Heart left ventricle (tissue), 13 donors: Measurements from ENCODE around the gene LYRM4.

Source experiments
- POLR2A ChIP-seq, 2 donors: fragments of 450-650 bp; IDR thresholded peaks; one replicate each; pipeline ENCODE4 v1.6.1; 2017; ENCODE audit warnings: antibody characterized with exemption in 2 of 2, mild to moderate bottlenecking in 2 of 2, moderate library complexity in 2 of 2
- TF ChIP-seq, protein P1 (sequence below), 12 donors: fragments of 200-600 bp; sonication (generic) in 4 of 12; IDR thresholded peaks; one replicate each; pipeline versions ENCODE4 v1.5.0 to v1.8.0; 2018 to 2022; ENCODE audit warnings: antibody characterized with exemption in 12 of 12, mild to moderate bottlenecking in 5 of 12
- donor health status: ischemic (EF 13 %, LVEDD 7.1; RV severe dilation, severe dysfunction).
- donor health status: DM: no; HTN: yes; CAD: no.
- donor health status: DM: no; HTN: no; CAD: no.
- donor health status: ischemic (EF 25% LVEDD 6.9; RV normal size, moderate dysfunction).
- donor health status: ischemic (EF 25% LVEDD 5.7; RV mildly dilated, moderate dysfunction).
- donor health status: ischemic (EF 35%, LVEDD 5.7; RV mildly dilated, moderate dysfunction).
- donor health status: nonischemic (EF 11% LVEDD 7.7; RV severe dilation, severe dysfunction).
- donor health status: DM: yes; HTN: yes; CAD: no.
- donor health status: PGD.
- donor health status: ischemic (EF 29% LVEDD 5.4; RV normal size, mild dysfunction).
- donor health status: nonischemic (EF 23%, LVEDD 6.1; RV moderate dilation, normal function).

DNA sequence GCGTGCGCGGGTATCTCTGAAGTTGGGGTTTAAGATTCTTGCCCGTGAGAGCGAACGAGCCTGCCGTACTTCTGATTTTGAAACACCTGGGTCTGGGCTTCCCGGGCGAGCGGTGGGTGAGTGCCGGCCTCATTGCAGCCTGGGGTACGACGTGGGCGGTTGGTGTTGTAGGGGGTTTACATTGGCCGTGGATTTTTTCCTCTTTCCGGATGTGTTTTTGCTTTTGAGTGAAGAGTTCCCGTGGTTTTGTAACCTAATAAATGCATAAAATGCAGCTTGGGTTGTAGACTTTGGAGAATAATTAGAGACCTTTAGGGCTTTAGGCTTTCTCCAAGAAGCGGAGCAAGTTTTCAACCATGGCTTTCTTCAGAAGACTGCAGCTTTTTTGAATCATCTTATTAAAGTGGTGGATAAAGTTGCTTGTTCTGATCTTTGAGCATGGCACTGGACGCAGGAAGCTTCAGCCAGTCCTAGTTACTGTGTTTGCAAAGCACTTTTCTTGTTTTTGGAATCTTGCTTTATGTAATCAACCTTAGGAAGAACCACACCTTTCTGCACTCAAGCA is 877 bp upstream of the LYRM4 start:
- TF ChIP-seq, protein P1, sequence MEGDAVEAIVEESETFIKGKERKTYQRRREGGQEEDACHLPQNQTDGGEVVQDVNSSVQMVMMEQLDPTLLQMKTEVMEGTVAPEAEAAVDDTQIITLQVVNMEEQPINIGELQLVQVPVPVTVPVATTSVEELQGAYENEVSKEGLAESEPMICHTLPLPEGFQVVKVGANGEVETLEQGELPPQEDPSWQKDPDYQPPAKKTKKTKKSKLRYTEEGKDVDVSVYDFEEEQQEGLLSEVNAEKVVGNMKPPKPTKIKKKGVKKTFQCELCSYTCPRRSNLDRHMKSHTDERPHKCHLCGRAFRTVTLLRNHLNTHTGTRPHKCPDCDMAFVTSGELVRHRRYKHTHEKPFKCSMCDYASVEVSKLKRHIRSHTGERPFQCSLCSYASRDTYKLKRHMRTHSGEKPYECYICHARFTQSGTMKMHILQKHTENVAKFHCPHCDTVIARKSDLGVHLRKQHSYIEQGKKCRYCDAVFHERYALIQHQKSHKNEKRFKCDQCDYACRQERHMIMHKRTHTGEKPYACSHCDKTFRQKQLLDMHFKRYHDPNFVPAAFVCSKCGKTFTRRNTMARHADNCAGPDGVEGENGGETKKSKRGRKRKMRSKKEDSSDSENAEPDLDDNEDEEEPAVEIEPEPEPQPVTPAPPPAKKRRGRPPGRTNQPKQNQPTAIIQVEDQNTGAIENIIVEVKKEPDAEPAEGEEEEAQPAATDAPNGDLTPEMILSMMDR (IDR thresholded peaks at IDR 0.05) = no peak
- TF ChIP-seq POLR2A (IDR thresholded peaks at IDR 0.05) = no peak
